GM10248 (cell line): ENCODE data around the gene TMED1.

Source experiments
- CTCF ChIA-PET: fragments of 300-600 bp; sonication (Branson Sonifier 250); formaldehyde crosslinking; extraction: SDS; loops from one replicate; lab custom pipeline; 2021; ENCODE audit warnings: antibody characterized with exemption; lab: Yijun Ruan, JAX
- POLR2A ChIA-PET: fragments of 350-650 bp; sonication (Branson Sonifier 250); formaldehyde crosslinking; extraction: SDS; loops from one replicate; lab custom pipeline; 2020; ENCODE audit warnings: antibody characterized with exemption; lab: Yijun Ruan, JAX
- DNase-seq: peaks from one replicate; pipeline ENCODE4 v3.0.0; 2012; ENCODE audit errors: extremely low spot score
- CTCF ChIP-seq: IDR thresholded peaks from 2 replicates; pipeline ENCODE4 v1.5.1; 2012; ENCODE audit warnings: mild to moderate bottlenecking, low read depth; ENCODE audit errors: extremely low read depth, missing control alignments, control extremely low read depth

TMED1 gene

GRCh38 chr19:10828981-10829821 is 6.8 kb downstream of the TMED1 start:
- no peak for DNase-seq
- peak; percentile 8 for TF ChIP-seq CTCF
- ChIA-PET CTCF (interaction anchor here (1.0 to 3.1 kb wide), 3 partner anchors 8 to 35 kb away, joined by 3 to 14 read pairs (median 4); no protein-coding TSS in a partner anchor), POLR2A (interaction anchor here (1.1 kb wide), 1 partner anchor 127 kb away, joined by 3 read pairs; no protein-coding TSS in a partner anchor)

- CTCF ChIA-PET, result interaction anchor here (1.0 to 2.5 kb wide), 2 partner anchors 31 to 37 kb away, joined by 3 to 8 read pairs; no protein-coding TSS in a partner anchor
- no peak for DNase-seq
- TF ChIP-seq CTCF, result no peak
- POLR2A ChIA-PET, result interaction anchor here (0.7 kb wide), 1 partner anchor 220 kb away, joined by 3 read pairs; no protein-coding TSS in a partner anchor
These were observed 9.2 kb downstream of the TMED1 start for GRCh38 chr19:10826846-10827245.

GRCh38 chr19:10826231-10826630 is 9.8 kb downstream of the TMED1 start:
- TF ChIP-seq CTCF, result no peak
- ChIA-PET POLR2A (no interaction called here), CTCF (interaction anchor here (1.0 to 2.5 kb wide), 2 partner anchors 32 to 38 kb away, joined by 3 to 8 read pairs; no protein-coding TSS in a partner anchor)
- no peak for DNase-seq

GRCh38 chr19:10823690-10824089 is 12.3 kb downstream of the TMED1 start:
- CTCF ChIA-PET, result interaction anchor here (1.2 kb wide), 1 partner anchor 106 kb away, joined by 3 read pairs; the partner anchor contains the start of gene DNM2
- DNase-seq, result no peak
- POLR2A ChIA-PET, result no interaction called here
- TF ChIP-seq CTCF, result no peak

- TF ChIP-seq CTCF, result peak; percentile 27
- CTCF ChIA-PET, result interaction anchor here (0.9 to 2.8 kb wide), 10 partner anchors 9 to 176 kb away, joined by 3 to 14 read pairs (median 5); partner anchors contain the start of genes DNM2 and TMED1
- POLR2A ChIA-PET, result interaction anchor here (0.6 kb wide), 1 partner anchor 331 kb away, joined by 3 read pairs; no protein-coding TSS in a partner anchor
These were observed 15.8 kb downstream of the TMED1 start for GRCh38 chr19:10820173-10820572.

More at GRCh38 chr19:10820173-10820572, 15.8 kb downstream of the TMED1 start:
- DNase-seq, result no peak
